Fibroblast of lung (primary cell): ENCODE results near the gene S100A7A. TPM values are rescaled to one million over a fixed set of nuclear protein-coding genes. Genes with fewer than 3 reads are reported as not detected.
"Not testable (repeated sequence)": the region's sequence is repeated elsewhere in the genome, so short reads cannot be mapped to it uniquely, and the experiment has no call there.

Experiments
- DNase-seq, 2 donors: peaks; one replicate each; pipeline versions ENCODE4 v3.0.0 to v3.0.0-alpha.2; 2010; ENCODE audit warnings: low read depth in 2 of 2
- H2AFZ ChIP-seq: 2 replicates; pipeline ENCODE4 v1.5.1; 2012; ENCODE audit warnings: low read length, control low read depth, inconsistent platforms
- H3K27ac ChIP-seq: 2 replicates; pipeline ENCODE4 v1.5.1; 2011; ENCODE audit warnings: low read length, control low read depth; ENCODE audit not compliant: insufficient read depth
- H3K27me3 ChIP-seq: 2 replicates; pipeline ENCODE4 v1.5.1; 2011; ENCODE audit warnings: mild to moderate bottlenecking, low read length; ENCODE audit not compliant: control insufficient read depth, insufficient read depth
- H3K36me3 ChIP-seq: 2 replicates; pipeline ENCODE4 v1.5.1; 2011; ENCODE audit warnings: low read length; ENCODE audit not compliant: control insufficient read depth, insufficient read depth
- H3K4me1 ChIP-seq: 2 replicates; pipeline ENCODE4 v1.5.1; 2011; ENCODE audit warnings: low read length; ENCODE audit not compliant: control insufficient read depth, insufficient read depth; ENCODE audit errors: extremely low read depth
- H3K4me2 ChIP-seq: 2 replicates; pipeline ENCODE4 v1.5.1; 2011; ENCODE audit warnings: low read length, control low read depth; ENCODE audit not compliant: insufficient read depth; ENCODE audit errors: extremely low read depth
- H3K4me3 ChIP-seq, 4 experiments: fragments of 200-600 bp in 1 of 4; sonication (generic) in 1 of 4; replicated peaks in 1 of 4; 2 replicates each; pipeline ENCODE4 v1.5.1; 2011 to 2016; ENCODE audit warnings: low read length in 4 of 4, low read depth in 3 of 4, mild to moderate bottlenecking in 3 of 4, control low read depth in 2 of 4, inconsistent platforms in 1 of 4, mixed read lengths in 1 of 4; ENCODE audit not compliant: insufficient read depth in 1 of 4; ENCODE audit errors: control extremely low read depth in 1 of 4
- H3K79me2 ChIP-seq: 2 replicates; pipeline ENCODE4 v1.5.1; 2012; ENCODE audit warnings: mild to moderate bottlenecking, low read length, inconsistent platforms; ENCODE audit not compliant: control insufficient read depth, insufficient read depth
- H3K9ac ChIP-seq: 2 replicates; pipeline ENCODE4 v1.5.1; 2011; ENCODE audit warnings: mild to moderate bottlenecking, low read length, control low read depth; ENCODE audit not compliant: insufficient read depth
- H3K9me3 ChIP-seq: 2 replicates; pipeline ENCODE4 v1.5.1; 2012; ENCODE audit warnings: low read depth, low read length; ENCODE audit not compliant: control insufficient read depth, insufficient read depth
- H4K20me1 ChIP-seq: 2 replicates; pipeline ENCODE4 v1.5.1; 2011; ENCODE audit warnings: low read length; ENCODE audit not compliant: control insufficient read depth, insufficient read depth; ENCODE audit errors: extremely low read depth
- EZH2 ChIP-seq: IDR thresholded peaks from 2 replicates; pipeline ENCODE4 v1.5.1; 2012; ENCODE audit warnings: low read length, control low read depth, mild to moderate bottlenecking; ENCODE audit errors: missing control alignments
- polyA plus RNA-seq, 2 donors: library from polyadenylated mRNA; depleted of rRNA in 1 of 2; stranded (reverse) in 1 of 2; unstranded in 1 of 2; fragments of >200 nt; gene quantifications; 2 replicates each; pipeline ENCODE4 v1.2.1, GENCODE V29; 2011 to 2012; ENCODE audit warnings: missing spikeins in 1 of 2
- total RNA-seq: library from RNA; depleted of rRNA; stranded (reverse); fragments of >200 nt; gene quantifications from 2 replicates; pipeline ENCODE4 v1.2.1, GENCODE V29; 2014
- TF ChIP-seq, protein P1 (sequence below), 2 donors: IDR thresholded peaks in 1 of 2; conservative IDR thresholded peaks in 1 of 2; 1 replicate in 1 of 2; 2 replicates in 1 of 2; pipeline ENCODE4 v1.5.1; 2011 to 2012; ENCODE audit warnings: low read length in 2 of 2, control low read depth in 1 of 2, inconsistent platforms in 1 of 2, low read depth in 1 of 2, mild to moderate bottlenecking in 1 of 2

S100A7A gene
- total and polyA plus RNA-seq, 2 donors (not counting 1 experiment from before 2014, with no cell fraction given) = not detected

- not testable (repeated sequence) for H3K4me3 ChIP-seq, H3K4me2 ChIP-seq, H3K9ac ChIP-seq, H3K27ac ChIP-seq, H4K20me1 ChIP-seq, H3K36me3 ChIP-seq, H2AFZ ChIP-seq, H3K4me1 ChIP-seq, H3K27me3 ChIP-seq, H3K9me3 ChIP-seq, DNase-seq, H3K79me2 ChIP-seq
Observed at GRCh38 chr1:153407274-153407673, 9.0 kb upstream of the S100A7A start.

- not testable (repeated sequence) for H3K4me2 ChIP-seq, H4K20me1 ChIP-seq, H3K4me1 ChIP-seq, H2AFZ ChIP-seq, H3K27me3 ChIP-seq, H3K9me3 ChIP-seq, H3K36me3 ChIP-seq, H3K27ac ChIP-seq, H3K79me2 ChIP-seq, H3K4me3 ChIP-seq, H3K9ac ChIP-seq, DNase-seq
Observed at GRCh38 chr1:153413961-153414360, 2.4 kb upstream of the S100A7A start.

- no peaks in the 10 kb centered on the region for H3K27me3 ChIP-seq
- no peaks in the 10 kb centered on the region for H3K36me3 ChIP-seq
- H3K27ac ChIP-seq = no peak overlapping the region
- no peaks in the 10 kb centered on the region for H3K9me3 ChIP-seq
- no peak overlapping the region for H3K4me2 ChIP-seq
- H2AFZ ChIP-seq = no peak overlapping the region
- H3K9ac ChIP-seq = no peak overlapping the region
- no peak for DNase-seq
- H3K4me1 ChIP-seq = no peaks in the 10 kb centered on the region
- no peaks in the 10 kb centered on the region for H4K20me1 ChIP-seq
- TF ChIP-seq EZH2 = no peak
- TF ChIP-seq, protein P1, sequence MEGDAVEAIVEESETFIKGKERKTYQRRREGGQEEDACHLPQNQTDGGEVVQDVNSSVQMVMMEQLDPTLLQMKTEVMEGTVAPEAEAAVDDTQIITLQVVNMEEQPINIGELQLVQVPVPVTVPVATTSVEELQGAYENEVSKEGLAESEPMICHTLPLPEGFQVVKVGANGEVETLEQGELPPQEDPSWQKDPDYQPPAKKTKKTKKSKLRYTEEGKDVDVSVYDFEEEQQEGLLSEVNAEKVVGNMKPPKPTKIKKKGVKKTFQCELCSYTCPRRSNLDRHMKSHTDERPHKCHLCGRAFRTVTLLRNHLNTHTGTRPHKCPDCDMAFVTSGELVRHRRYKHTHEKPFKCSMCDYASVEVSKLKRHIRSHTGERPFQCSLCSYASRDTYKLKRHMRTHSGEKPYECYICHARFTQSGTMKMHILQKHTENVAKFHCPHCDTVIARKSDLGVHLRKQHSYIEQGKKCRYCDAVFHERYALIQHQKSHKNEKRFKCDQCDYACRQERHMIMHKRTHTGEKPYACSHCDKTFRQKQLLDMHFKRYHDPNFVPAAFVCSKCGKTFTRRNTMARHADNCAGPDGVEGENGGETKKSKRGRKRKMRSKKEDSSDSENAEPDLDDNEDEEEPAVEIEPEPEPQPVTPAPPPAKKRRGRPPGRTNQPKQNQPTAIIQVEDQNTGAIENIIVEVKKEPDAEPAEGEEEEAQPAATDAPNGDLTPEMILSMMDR (conservative IDR thresholded peaks at IDR 0.05 in 1 of 2, IDR thresholded peaks at IDR 0.05 in 1 of 2; ENCODE audit: low read depth in 1 of 2, low read length in 2 of 2) = no peak
- H3K79me2 ChIP-seq = no peaks in the 10 kb centered on the region
- H3K4me3 ChIP-seq = no peak overlapping the region
Observed at GRCh38 chr1:153417136-153417888, 992 bp downstream of the S100A7A start.

DNA sequence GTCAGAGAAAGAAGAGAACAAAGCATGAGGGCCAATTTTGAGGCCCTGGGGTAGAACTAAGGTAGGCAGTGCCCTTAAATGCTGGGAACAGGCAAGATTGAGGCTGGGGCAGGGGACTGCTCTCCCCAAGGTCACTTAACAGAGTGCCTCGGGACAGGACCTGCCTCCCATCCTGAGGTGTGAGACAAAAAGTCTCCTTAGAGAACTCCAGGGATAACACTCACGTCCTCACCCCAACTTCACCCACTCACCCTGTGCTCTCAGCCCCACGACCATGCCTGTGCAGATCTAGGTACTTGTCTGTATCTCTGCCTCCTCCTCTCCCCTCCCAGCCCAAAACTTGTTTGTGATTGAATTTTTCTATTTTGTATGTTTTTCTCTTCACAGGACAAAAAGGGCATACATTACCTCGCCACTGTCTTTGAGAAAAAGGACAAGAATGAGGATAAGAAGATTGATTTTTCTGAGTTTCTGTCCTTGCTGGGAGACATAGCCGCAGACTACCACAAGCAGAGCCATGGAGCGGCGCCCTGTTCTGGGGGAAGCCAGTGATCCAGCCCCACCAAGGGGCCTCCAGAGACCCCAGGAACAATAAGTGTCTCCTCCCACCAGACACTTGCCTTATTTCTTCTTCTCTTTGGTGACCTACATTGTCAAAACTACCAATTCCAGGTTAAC, 2.6 kb downstream of the S100A7A start:
- not testable (repeated sequence) for H3K4me1 ChIP-seq, H3K9ac ChIP-seq, H3K27ac ChIP-seq, H3K4me2 ChIP-seq, H3K27me3 ChIP-seq, H3K79me2 ChIP-seq, DNase-seq, H3K4me3 ChIP-seq, H4K20me1 ChIP-seq, H3K9me3 ChIP-seq, H3K36me3 ChIP-seq, H2AFZ ChIP-seq

- not testable (repeated sequence) for H3K27ac ChIP-seq, H4K20me1 ChIP-seq, DNase-seq, H2AFZ ChIP-seq, H3K27me3 ChIP-seq, H3K4me1 ChIP-seq, H3K4me2 ChIP-seq, H3K79me2 ChIP-seq, H3K4me3 ChIP-seq, H3K36me3 ChIP-seq, H3K9me3 ChIP-seq, H3K9ac ChIP-seq
Observed at GRCh38 chr1:153419436-153419793, 3.1 kb downstream of the S100A7A start.
